H1 (cell line): ENCODE measurements around the gene CBFA2T2.

Source experiments
- CTCF ChIP-seq, 3 experiments: IDR thresholded peaks; 1 replicate in 2 of 3; 2 replicates in 1 of 3; pipeline versions ENCODE4 v1.5.1 to v1.6.1; 2011; ENCODE audit warnings: low read length in 3 of 3, mild to moderate bottlenecking in 3 of 3, inconsistent platforms in 2 of 3, low read depth in 1 of 3, moderate library complexity in 1 of 3; ENCODE audit not compliant: insufficient read depth in 1 of 3; ENCODE audit errors: control extremely low read depth in 1 of 3
- TCF12 ChIP-seq: IDR thresholded peaks from 2 replicates; pipeline ENCODE4 v1.6.1; 2011; ENCODE audit warnings: low read depth, mild to moderate bottlenecking, low read length

DNA sequence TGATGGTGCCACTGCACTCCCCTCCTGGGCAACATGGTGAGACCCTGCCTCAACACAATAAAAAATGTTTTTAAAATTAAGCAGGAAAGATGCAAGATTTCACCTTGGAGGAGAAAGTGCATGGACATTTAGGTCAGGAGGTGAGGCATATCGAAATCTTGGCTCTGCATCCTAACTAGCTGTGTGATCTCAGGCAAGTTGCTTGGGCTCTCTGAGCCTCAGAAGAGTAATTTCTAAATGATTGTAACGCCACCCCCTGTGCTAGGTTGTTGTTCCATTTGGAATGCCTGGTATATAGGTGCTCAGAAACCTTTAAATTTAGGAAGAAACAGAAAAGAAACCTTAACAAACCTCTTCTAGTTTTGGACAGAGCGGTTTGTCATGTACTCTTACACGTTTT is 136.3 kb downstream of the CBFA2T2 start:
- TF ChIP-seq CTCF (IDR thresholded peaks at IDR 0.05; ENCODE audit: control extremely low read depth in 1 of 3, insufficient read depth in 1 of 3, low read depth in 1 of 3, low read length in 3 of 3): no peak
- TF ChIP-seq TCF12: no peak
